AG10803 (cell line): ENCODE results near the gene ZNF628.

Experiments used
- DNase-seq: peaks from one replicate; pipeline ENCODE4 v3.0.0; 2010; ENCODE audit warnings: low read depth
- H3K4me3 ChIP-seq: 2 replicates; pipeline ENCODE4 v1.5.1; 2011; ENCODE audit warnings: mild to moderate bottlenecking, low read length, control low read depth
- TF ChIP-seq, protein P1 (sequence below): conservative IDR thresholded peaks from 2 replicates; pipeline ENCODE4 v1.5.1; 2011; ENCODE audit warnings: mild to moderate bottlenecking, low read length, control low read depth, inconsistent platforms

ZNF628 gene

DNA sequence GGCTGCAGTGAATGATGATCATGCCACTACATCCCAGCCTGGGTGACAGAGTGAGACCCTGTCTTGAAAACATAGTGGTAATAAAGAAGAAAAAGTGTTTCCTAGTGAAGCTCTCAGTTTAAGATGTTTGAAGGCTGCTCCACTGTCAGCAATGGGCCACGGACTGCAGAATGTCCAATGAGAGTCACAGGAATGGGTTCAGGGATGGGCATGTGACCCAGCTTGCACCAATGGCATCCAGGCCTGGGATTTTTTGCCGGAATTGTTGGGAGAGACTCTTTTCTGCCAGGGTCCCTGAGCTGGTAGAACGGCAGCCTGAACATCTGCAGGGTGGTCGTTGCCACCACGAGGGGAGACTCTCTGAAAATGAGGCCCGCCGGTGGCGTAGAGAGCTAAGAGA is 39.6 kb upstream of the ZNF628 start:
- no peak for DNase-seq
- H3K4me3 ChIP-seq = no peak overlapping the region
- TF ChIP-seq, protein P1, sequence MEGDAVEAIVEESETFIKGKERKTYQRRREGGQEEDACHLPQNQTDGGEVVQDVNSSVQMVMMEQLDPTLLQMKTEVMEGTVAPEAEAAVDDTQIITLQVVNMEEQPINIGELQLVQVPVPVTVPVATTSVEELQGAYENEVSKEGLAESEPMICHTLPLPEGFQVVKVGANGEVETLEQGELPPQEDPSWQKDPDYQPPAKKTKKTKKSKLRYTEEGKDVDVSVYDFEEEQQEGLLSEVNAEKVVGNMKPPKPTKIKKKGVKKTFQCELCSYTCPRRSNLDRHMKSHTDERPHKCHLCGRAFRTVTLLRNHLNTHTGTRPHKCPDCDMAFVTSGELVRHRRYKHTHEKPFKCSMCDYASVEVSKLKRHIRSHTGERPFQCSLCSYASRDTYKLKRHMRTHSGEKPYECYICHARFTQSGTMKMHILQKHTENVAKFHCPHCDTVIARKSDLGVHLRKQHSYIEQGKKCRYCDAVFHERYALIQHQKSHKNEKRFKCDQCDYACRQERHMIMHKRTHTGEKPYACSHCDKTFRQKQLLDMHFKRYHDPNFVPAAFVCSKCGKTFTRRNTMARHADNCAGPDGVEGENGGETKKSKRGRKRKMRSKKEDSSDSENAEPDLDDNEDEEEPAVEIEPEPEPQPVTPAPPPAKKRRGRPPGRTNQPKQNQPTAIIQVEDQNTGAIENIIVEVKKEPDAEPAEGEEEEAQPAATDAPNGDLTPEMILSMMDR = no peak

DNA sequence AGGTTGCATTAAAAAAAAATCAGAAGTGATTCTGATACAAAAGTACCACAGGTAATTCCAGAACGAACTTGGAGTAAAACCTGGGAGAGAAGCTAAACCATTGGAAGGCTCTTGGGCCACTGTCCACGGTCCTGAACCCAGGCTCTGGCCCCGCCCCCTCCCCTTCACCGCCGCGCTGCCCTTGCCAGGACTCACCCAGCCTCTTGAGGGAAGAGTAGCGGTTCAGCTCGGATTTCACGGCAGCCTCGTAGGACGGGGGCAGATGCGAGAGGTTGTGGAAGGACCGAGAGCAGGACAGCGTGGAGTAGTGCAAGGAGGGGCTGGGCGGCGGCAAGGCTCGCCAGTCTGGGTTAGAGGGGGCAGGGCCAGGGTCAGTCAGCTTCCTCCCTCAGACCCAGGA is 39.0 kb upstream of the ZNF628 start:
- H3K4me3 ChIP-seq = no peak overlapping the region
- TF ChIP-seq, protein P1 = no peak
- peak; percentile 39 for DNase-seq

DNA sequence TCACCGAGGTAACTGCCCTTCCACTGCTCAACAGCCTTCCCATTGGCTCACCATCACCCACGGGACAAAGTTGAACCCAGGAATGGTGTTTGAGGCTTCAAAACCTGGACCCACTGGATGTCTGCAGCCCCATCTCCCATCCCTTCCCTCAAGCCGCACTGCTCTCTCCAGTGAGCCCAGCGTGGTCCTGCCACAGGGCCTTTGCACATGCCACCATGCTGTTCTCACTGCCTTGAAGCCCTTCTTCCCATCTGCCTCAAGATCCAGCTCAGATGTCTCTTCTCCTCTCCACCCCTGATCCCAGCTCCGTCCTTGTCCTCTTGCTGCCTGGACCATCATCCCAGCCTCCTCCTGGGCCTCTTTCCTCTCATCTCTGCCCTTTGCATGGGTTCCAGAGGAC is 37.4 kb upstream of the ZNF628 start:
- no peak overlapping the region for H3K4me3 ChIP-seq
- TF ChIP-seq, protein P1 = no peak
- no peak for DNase-seq

DNA sequence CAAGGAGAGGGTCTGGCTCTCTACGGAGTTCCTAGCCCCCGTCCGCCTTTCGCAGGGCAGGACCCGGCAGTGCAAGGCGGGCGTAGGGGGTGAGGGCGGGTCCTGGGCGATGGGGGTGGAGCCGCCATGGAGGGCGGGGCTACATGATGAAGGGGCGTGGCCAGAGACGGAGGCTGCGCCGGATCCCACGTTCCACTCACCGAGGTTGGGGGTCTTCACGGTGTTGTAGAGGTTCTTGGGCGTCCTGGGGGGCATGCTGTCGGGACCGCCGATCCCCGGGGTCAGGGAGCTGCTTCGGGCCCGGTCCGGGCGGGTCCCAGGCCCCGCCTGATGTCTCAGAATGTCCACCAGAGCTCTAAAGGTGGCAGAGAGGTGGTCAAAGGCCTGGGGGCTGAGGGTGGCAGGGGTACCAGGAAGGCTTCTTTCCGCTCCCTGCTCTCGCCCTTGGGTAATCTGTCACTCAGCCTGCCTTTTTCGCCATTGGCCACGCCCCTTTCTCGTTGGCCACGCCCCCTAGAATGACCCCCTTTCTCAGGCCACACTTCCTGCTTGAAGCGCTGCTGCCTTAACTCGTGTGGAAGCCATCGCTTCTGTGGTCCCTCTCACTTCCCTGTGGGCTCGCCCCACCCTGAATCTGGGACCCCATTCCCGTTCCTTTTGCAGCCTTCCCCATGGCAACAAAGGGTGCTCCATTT is 35.9 kb upstream of the ZNF628 start:
- DNase-seq = no peak
- no peak overlapping the region for H3K4me3 ChIP-seq
- TF ChIP-seq, protein P1 = no peak

DNA sequence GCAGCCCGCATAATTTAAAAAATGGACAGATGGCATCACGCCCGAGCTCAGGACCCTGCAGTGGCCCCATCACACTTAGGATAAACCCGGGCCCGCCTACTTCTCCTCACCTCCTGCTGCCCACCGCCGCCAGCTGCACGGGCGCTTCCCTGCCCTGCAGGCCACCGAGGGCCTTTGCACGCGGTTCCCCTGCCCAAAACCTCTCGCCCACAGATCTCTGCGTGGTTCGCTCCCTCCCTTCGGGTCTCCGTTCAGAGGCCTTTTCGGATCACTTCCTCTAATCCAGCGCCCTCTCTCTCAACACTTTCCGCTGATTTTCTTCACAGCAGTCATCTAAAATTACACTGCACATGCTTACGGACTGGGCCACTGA is 35.1 kb upstream of the ZNF628 start:
- TF ChIP-seq, protein P1 = no peak
- no peak overlapping the region for H3K4me3 ChIP-seq
- DNase-seq = no peak

DNA sequence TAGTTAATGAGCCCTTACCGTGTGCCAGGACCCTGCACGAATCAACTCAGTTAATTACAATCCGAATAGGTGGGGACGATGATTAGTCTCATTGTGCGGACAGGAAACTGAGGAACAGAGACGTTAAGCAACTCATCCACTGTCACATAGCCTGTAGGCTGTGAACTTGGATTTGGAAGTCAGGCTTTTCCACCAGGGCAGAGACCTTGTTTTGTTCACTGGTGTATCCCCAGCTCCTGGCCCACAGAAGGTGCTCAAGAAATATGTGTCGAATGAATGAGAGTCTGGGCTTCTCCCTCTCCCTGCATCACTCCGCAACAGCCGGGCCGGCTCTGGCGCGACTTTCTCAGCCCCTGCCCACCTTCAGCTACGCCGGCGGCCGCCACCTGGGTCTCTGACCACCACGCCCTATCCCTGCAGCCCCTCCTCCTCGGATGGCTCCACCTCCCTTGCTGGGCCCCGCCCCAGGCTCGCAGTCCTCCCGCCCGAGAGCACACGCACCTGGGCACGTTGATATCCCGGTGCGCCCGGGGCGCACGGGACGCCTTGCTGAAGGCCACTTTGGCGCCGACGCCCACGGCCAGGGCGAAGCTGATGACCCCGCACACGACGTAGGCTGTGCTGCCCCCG is 34.6 kb upstream of the ZNF628 start:
- DNase-seq = no peak
- TF ChIP-seq, protein P1 = no peak
- no peak overlapping the region for H3K4me3 ChIP-seq

DNA sequence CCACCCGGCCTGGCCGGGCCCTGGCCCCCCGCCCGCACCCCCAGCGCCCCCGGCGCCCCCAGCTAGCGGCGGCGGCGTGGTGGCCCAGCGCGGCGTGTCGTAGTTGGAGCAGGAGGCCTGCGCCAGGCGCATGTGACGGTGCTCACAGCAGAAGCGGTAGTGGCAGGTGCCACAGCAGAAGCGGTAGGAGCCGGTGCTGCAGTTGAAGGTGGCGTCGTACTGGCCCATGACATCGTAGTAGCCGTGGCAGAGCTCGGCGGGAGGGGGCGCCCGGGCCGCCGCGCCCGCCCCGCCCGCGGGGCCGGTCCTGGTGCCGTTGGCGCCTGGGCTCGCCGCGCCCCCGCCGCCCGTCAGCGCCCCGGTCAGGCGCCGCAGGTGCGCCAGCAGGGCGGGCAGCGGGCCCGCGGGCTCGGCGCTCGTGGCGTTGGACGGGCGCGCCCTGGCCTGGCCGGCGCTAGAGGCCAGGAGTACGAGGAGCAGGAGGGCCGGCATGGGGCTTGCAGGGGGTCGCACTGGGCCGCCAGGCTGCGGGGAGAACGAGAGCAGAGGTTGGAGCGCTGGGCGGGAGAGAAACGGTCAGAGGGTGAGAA is 34.0 kb upstream of the ZNF628 start:
- no peak for DNase-seq
- H3K4me3 ChIP-seq = no peak overlapping the region
- TF ChIP-seq, protein P1 = no peak
